Vagina (tissue), 2 donors: ENCODE measurements around the gene TNFAIP1.

Source experiments
- CTCF ChIP-seq, 3 experiments: fragments of 450-650 bp in 2 of 3; fragments of 200-600 bp in 1 of 3; sonication (generic) in 1 of 3; IDR thresholded peaks; one replicate each; pipeline ENCODE4 v1.5.1; 2017 to 2019; ENCODE audit warnings: antibody characterized with exemption in 3 of 3, mild to moderate bottlenecking in 2 of 3, moderate library complexity in 2 of 3
- POLR2A ChIP-seq, 2 donors: fragments of 450-650 bp; IDR thresholded peaks; one replicate each; pipeline ENCODE4 v1.6.1; 2017; ENCODE audit warnings: antibody characterized with exemption in 2 of 2, mild to moderate bottlenecking in 2 of 2, moderate library complexity in 2 of 2
- POLR2AphosphoS5 ChIP-seq, 2 donors: sonication (generic); formaldehyde crosslinking; IDR thresholded peaks; one replicate each; pipeline ENCODE4 v1.9.0; 2017; ENCODE audit warnings: antibody characterized with exemption in 2 of 2, mild to moderate bottlenecking in 2 of 2, low read depth in 1 of 2; ENCODE audit not compliant: insufficient read depth in 1 of 2

- TF ChIP-seq CTCF (IDR thresholded peaks at IDR 0.05) (no peak), POLR2AphosphoS5 (IDR thresholded peaks at IDR 0.05; ENCODE audit: insufficient read depth in 1 of 2, low read depth in 1 of 2) (no peak), POLR2A (IDR thresholded peaks at IDR 0.05) (no peak)
Measured at GRCh38 chr17:28325211-28325610, 10.3 kb upstream of the TNFAIP1 start.
